MM.1S (cell line): ENCODE results near the gene CHCHD6.

ENCODE experiments used
- DNase-seq: peaks from one replicate; pipeline ENCODE4 v3.0.0-alpha.2; 2015
- H2AFZ ChIP-seq: fragments of 300-600 bp; sonication (generic); 2 replicates; pipeline ENCODE4 v1.6.0; 2016; ENCODE audit warnings: antibody characterized with exemption, low read length
- H3F3A ChIP-seq: fragments of 300-600 bp; sonication (generic); 2 replicates; pipeline ENCODE4 v1.6.1; 2016; ENCODE audit warnings: mild to moderate bottlenecking, antibody characterized with exemption, low read length, moderate library complexity, mixed read lengths; ENCODE audit not compliant: insufficient read depth
- H3K27ac ChIP-seq: fragments of 300-600 bp; sonication (generic); 2 replicates; pipeline ENCODE4 v1.5.1; 2016; ENCODE audit warnings: mild to moderate bottlenecking, low read length
- H3K27me3 ChIP-seq: fragments of 300-600 bp; sonication (generic); replicated peaks from 2 replicates; pipeline ENCODE4 v1.6.0; 2016; ENCODE audit warnings: low read length; ENCODE audit not compliant: insufficient read depth
- H3K36me3 ChIP-seq: fragments of 300-600 bp; sonication (generic); replicated peaks from 2 replicates; pipeline ENCODE4 v1.6.1; 2016; ENCODE audit warnings: mild to moderate bottlenecking, low read length, mixed read lengths; ENCODE audit not compliant: insufficient read depth
- H3K4me1 ChIP-seq: fragments of 300-600 bp; sonication (generic); 2 replicates; pipeline ENCODE4 v1.6.1; 2016; ENCODE audit warnings: low read length, mixed read lengths
- H3K4me2 ChIP-seq: fragments of 300-600 bp; sonication (generic); 2 replicates; pipeline ENCODE4 v1.6.0; 2016; ENCODE audit warnings: low read depth, low read length
- H3K4me3 ChIP-seq: fragments of 300-600 bp; sonication (generic); 2 replicates; pipeline ENCODE4 v1.5.1; 2016; ENCODE audit warnings: low read length, mixed read lengths
- H3K79me2 ChIP-seq: fragments of 300-600 bp; sonication (generic); 2 replicates; pipeline ENCODE4 v1.6.1; 2016; ENCODE audit warnings: mixed run types, low read length, mixed read lengths
- H3K9ac ChIP-seq: fragments of 300-600 bp; sonication (generic); 2 replicates; pipeline ENCODE4 v1.6.1; 2016; ENCODE audit warnings: low read length, mixed read lengths
- H3K9me2 ChIP-seq: fragments of 300-600 bp; sonication (generic); replicated peaks from 2 replicates; pipeline ENCODE4 v1.6.1; 2016; ENCODE audit warnings: mild to moderate bottlenecking, low read length, mixed read lengths; ENCODE audit not compliant: insufficient read depth
- H3K9me3 ChIP-seq: fragments of 300-600 bp; sonication (generic); replicated peaks from 2 replicates; pipeline ENCODE4 v1.6.1; 2016; ENCODE audit warnings: mild to moderate bottlenecking, low read length, mixed read lengths; ENCODE audit not compliant: insufficient read depth
- H4K20me1 ChIP-seq: fragments of 300-600 bp; sonication (generic); 2 replicates; pipeline ENCODE4 v1.6.1; 2016; ENCODE audit warnings: mild to moderate bottlenecking, low read length, moderate library complexity, mixed read lengths; ENCODE audit not compliant: insufficient read depth
- EZH2 ChIP-seq: fragments of 300-600 bp; sonication (generic); optimal IDR thresholded peaks from 2 replicates; pipeline ENCODE3; 2017; ENCODE audit warnings: low read depth, mild to moderate bottlenecking, antibody characterized with exemption, low read length, mixed read lengths
- EZH2phosphoT487 ChIP-seq: fragments of 300-600 bp; sonication (generic); IDR thresholded peaks from 2 replicates; pipeline ENCODE4 v1.6.1; 2018; ENCODE audit warnings: antibody characterized with exemption, low read length
- TF ChIP-seq, protein P1 (sequence below): fragments of 300-600 bp; sonication (generic); IDR thresholded peaks from 2 replicates; pipeline ENCODE4 v1.5.1; 2016; ENCODE audit warnings: antibody characterized with exemption, low read length, mixed read lengths

The CHCHD6 gene, protein sequence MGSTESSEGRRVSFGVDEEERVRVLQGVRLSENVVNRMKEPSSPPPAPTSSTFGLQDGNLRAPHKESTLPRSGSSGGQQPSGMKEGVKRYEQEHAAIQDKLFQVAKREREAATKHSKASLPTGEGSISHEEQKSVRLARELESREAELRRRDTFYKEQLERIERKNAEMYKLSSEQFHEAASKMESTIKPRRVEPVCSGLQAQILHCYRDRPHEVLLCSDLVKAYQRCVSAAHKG

DNA sequence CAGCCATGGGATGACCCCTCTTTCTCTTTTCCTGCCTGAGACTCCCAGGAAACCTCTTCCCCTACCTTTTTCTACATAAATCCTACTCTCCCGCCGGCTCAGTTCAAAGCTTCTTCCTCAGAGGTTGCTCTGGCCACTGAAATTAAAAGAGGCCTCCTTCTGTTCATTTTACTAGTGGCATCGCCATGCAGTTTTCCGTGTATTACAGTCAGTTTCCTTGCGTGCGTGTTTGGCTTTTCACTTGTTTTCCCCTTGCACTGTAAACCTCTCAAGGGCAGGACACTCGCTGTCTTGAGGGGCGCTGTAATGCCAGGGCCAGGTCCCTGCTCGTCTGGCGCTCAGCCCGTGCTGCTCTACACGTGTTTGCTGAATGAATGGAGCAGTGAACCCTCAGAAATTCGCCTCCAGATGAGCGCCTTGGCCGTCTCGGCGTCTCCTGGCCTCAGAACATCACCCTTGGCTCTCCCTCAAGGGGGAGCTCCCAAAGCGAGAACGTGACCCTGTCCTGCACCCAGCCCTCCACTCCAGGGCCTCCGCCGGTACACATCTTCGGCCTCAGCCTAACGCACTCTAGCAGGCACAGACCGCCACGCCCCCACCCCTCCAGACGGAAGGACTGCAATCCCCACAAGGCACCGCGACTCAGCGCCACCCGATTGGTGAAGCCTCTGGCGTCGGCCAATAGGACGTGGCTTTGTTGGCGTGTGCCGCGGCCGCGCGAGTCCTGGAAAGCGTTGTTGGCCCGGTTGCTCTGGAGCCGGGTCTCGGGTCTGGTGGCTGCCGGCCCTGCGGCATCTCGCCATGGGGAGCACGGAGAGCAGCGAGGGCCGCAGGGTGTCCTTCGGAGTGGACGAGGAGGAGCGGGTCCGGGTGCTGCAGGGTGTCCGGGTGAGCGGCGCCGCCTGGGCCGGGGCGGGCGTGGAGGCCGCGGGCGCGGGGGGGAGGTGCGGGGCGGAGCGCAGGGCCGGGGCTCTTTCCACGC, at the start of gene CHCHD6:
TSS of gene CHCHD6 (plus strand) at position 729 of the 982 bp plus-strand sequence. CDS start at position 802, 73 bp downstream.
- H3K9me3 ChIP-seq: no peaks in the 10 kb centered on the region
- H3K9ac ChIP-seq: peak within 1 kb of the TSS; percentile 48; the same call in 1 of the 2 replicates
- DNase-seq: peak; percentile 99
- no peaks in the 10 kb centered on the region for H3K27me3 ChIP-seq
- no peaks in the 10 kb centered on the region for H3K36me3 ChIP-seq
- H3K4me3 ChIP-seq: peak within 1 kb of the TSS; percentile 87
- H3K4me2 ChIP-seq: peak within 1 kb of the TSS; percentile 96
- H3K79me2 ChIP-seq: peaks cover 13% of the 10 kb centered on the region; the same call in 1 of the 2 replicates
- TF ChIP-seq, protein P1, sequence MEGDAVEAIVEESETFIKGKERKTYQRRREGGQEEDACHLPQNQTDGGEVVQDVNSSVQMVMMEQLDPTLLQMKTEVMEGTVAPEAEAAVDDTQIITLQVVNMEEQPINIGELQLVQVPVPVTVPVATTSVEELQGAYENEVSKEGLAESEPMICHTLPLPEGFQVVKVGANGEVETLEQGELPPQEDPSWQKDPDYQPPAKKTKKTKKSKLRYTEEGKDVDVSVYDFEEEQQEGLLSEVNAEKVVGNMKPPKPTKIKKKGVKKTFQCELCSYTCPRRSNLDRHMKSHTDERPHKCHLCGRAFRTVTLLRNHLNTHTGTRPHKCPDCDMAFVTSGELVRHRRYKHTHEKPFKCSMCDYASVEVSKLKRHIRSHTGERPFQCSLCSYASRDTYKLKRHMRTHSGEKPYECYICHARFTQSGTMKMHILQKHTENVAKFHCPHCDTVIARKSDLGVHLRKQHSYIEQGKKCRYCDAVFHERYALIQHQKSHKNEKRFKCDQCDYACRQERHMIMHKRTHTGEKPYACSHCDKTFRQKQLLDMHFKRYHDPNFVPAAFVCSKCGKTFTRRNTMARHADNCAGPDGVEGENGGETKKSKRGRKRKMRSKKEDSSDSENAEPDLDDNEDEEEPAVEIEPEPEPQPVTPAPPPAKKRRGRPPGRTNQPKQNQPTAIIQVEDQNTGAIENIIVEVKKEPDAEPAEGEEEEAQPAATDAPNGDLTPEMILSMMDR: peak; percentile 38
- no peak for TF ChIP-seq EZH2phosphoT487
- H3K4me1 ChIP-seq: peaks cover 5% of the 10 kb centered on the region; the same call in 1 of the 2 replicates
- H3F3A ChIP-seq: no peaks in the 10 kb centered on the region
- H4K20me1 ChIP-seq: no peaks in the 10 kb centered on the region
- H3K9me2 ChIP-seq: no peaks in the 10 kb centered on the region
- peak within 1 kb of the TSS; percentile 93 for H2AFZ ChIP-seq
- no peak within 1 kb of the TSS for H3K27ac ChIP-seq

DNA sequence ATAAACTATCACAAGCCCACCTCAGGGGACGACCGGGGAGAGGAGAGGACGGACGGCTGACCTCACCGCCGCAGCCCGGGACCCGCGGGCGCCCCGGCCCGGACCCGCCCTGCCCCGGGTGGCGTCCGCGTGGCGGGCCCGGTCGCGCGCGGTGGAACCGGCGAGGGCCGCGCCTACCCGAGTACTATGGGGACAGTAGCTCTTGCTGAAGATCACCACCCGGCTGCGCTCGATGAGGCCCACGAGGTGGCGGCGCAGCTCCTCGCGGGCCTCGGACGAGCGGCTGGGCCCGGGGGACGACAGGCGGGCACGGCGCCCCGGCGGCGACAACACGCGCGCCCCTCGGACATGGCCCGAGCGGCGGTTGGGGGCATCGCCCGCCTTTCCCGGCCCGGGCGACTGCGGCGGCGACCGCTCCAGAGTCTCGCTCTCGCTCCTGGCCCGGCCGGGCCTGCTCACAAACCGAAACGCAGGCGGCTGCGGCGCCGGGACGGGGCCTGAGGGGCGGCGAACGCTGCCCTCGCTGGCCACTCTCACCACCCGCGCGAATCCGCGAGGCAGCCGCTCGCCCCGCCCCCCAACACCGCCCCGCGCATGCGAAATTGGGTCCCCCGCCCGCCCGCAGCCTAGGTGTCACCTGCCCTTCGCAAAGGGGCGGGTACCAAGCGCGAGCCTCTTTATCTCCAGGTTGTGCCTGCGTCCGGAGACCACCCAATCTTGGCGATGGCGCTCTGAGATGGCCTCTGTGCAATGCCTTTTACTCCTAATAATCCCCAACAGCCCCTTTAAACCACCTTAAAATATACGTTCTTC, 49.3 kb upstream of the CHCHD6 start, which contains the start of gene TXNRD3:
TSS of gene TXNRD3 (minus strand) at position 554 of the 813 bp plus-strand sequence.
- Histone ChIP-seq H3F3A (no peaks in the 10 kb centered on the region), H3K4me3 (peak within 1 kb of the TSS; percentile 68), H2AFZ (peak within 1 kb of the TSS; percentile 92), H3K79me2 (no peaks in the 10 kb centered on the region), H3K9me2 (no peaks in the 10 kb centered on the region), H3K27me3 (no peaks in the 10 kb centered on the region), H3K9ac (peak within 1 kb of the TSS; percentile 48; the same call in 1 of the 2 replicates), H3K4me2 (peak within 1 kb of the TSS; percentile 75), H3K4me1 (peaks cover 4% of the 10 kb centered on the region; the same call in 1 of the 2 replicates), H4K20me1 (no peaks in the 10 kb centered on the region), H3K9me3 (no peaks in the 10 kb centered on the region), H3K36me3 (no peaks in the 10 kb centered on the region), H3K27ac (no peak within 1 kb of the TSS)
- TF ChIP-seq, protein P1: no peak
- TF ChIP-seq EZH2 (no peak), EZH2phosphoT487 (no peak)
- peak; percentile 82 for DNase-seq

DNA sequence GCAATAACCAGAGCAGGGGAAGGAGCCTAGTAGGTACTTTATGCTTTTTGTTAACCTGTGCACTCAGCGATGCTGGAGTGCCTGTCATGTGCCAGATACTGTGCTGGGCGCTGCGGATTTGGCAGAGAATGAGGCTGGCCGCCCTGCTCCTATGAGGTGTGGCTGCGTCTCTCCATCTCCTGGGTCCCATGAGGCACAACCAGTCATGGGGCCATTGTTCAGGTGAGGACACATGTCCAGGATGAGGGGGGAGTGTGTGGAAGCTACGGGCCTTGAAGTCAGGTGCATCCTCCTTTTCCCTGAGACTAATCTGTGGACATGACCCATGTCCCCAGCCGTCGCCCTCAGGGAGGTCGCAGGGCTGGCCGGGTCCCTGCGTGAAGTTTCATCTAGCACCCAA, 48.2 kb upstream of the CHCHD6 start:
- no peak for DNase-seq
- TF ChIP-seq EZH2 (no peak), EZH2phosphoT487 (no peak)
- TF ChIP-seq, protein P1: no peak
- Histone ChIP-seq H3K9me3 (no peaks in the 10 kb centered on the region), H3K79me2 (no peaks in the 10 kb centered on the region), H3F3A (no peaks in the 10 kb centered on the region), H3K27me3 (no peaks in the 10 kb centered on the region), H3K9ac (no peak overlapping the region), H3K27ac (no peak overlapping the region), H3K4me1 (peaks cover 4% of the 10 kb centered on the region; the same call in 1 of the 2 replicates), H3K4me3 (no peak overlapping the region), H2AFZ (no peak overlapping the region), H3K4me2 (no peak overlapping the region), H3K36me3 (no peaks in the 10 kb centered on the region), H4K20me1 (no peaks in the 10 kb centered on the region), H3K9me2 (no peaks in the 10 kb centered on the region)
